Skin epidermis (tissue), 12 donors: ENCODE data around the gene PCNX4.

Source experiments
- H3K27ac ChIP-seq, 21 experiments: fragments of 200-600 bp; sonication (generic) in 11 of 21; one replicate each; pipeline ENCODE4 v1.5.0; 2020; ENCODE audit warnings: mild to moderate bottlenecking in 3 of 21, inconsistent platforms in 2 of 21, moderate library complexity in 2 of 21
- H3K4me3 ChIP-seq, 7 experiments: fragments of 200-600 bp; sonication (generic) in 2 of 7; one replicate each; pipeline ENCODE4 v1.5.0; 2020; ENCODE audit warnings: inconsistent platforms in 2 of 7, mild to moderate bottlenecking in 2 of 7, moderate library complexity in 1 of 7

PCNX4 gene

DNA sequence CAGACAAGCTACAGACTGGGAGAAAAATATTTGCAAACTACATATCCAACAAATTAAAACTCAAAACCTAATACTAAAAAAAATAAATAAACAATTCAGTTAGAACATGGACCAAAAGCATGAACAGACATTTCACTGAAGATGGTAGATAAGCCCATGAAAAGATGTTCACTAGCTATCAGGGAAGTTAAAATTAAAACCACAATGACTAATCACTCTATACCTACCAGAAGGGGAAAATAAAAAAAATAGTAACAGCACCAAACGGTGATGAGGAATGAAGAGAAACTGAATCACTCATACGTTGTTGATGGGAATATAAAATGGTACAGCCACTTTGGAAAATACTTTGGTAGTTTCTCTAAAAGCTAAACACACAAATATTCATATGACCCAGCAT is 104.6 kb downstream of the PCNX4 start:
- Histone ChIP-seq H3K27ac (no peak overlapping the region), H3K4me3 (no peak overlapping the region)

DNA sequence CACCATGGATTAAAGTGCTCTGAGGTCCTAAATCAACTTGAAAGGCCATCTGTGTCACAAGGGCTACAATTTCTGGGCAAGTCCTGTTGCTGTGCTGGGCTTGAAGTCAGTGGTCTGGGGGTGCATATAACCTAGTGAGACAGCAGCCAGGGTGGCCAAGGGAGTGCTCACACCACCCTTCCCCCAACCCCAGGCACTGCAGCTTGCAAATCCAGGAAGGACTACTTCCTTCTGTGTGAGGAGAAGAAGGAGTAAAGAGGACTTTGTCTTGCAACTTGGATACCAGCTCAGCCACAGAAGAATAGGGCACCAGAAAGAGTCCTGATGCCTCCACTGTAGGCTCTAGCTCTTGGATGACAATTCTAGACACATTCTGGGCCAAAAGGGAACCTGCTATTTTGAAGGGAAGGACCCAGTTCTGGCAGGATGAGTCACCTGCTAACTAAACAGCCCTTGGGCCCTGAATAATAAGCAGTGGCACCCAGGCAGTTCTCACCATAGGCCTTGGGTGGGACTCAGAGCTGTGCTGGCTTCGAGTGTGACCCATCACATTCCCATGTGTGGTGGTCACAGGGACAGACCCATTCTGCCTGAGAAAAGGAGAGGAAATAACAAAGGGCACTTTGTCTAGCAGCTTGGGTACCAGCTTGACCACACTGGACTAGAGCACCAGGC is 106.0 kb downstream of the PCNX4 start:
- Histone ChIP-seq H3K27ac (no peak overlapping the region), H3K4me3 (no peak overlapping the region)

DNA sequence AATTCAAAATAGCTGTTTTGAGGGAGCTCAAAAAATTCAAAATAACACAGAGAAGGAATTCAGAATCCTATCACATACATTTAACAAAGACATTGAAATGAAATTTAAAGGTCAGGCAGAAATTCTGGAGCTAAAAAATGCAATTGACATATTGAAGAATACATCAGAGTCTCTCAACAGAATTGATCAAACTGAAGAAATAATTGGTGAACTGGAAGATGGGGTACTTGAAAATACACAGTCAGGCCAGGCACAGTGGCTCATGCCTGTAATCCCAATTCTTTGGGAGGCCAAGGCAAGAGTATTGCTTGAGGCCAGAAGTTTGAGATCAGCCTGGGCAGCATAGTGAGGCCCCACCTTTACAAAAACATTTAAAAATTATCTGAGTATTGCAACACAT is 107.6 kb downstream of the PCNX4 start:
- Histone ChIP-seq H3K27ac (no peak overlapping the region), H3K4me3 (no peak overlapping the region)

DNA sequence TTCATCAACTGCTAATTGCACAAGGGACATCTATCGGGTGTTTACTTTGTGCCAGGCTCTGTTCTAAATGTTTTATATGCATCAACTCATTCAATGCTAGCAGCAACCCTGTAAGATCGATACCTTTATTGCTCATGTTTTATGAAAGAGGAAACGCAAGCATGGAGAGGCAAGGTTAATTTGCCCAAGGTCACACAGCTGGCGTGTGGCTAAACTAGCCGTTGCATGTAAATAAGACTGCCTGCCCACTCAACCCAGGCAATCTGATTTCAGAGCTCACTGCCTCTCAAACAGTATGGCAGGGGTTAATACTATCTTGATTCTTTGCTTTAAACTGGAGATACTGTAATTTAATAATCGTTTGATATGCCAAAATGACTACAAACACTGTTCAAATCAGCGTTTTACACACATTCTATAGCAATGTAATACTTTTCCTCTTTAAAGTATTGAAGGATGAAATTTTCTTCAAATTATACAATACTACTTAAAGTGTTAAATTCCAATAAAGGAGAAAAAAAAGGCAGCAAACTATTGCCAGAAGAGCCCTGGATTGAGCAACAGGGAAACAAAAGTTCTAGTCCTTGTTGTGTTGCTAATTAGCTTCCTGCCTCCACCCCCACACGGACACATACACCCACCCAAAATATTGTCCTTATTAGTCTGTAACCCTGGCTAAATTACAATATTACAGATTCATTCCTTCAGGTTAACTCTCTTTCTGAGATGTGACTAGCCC is 112.5 kb downstream of the PCNX4 start:
- peak overlapping the region in 2 of 21 experiments; percentile 22 to 38 for H3K27ac ChIP-seq
- no peak overlapping the region for H3K4me3 ChIP-seq

DNA sequence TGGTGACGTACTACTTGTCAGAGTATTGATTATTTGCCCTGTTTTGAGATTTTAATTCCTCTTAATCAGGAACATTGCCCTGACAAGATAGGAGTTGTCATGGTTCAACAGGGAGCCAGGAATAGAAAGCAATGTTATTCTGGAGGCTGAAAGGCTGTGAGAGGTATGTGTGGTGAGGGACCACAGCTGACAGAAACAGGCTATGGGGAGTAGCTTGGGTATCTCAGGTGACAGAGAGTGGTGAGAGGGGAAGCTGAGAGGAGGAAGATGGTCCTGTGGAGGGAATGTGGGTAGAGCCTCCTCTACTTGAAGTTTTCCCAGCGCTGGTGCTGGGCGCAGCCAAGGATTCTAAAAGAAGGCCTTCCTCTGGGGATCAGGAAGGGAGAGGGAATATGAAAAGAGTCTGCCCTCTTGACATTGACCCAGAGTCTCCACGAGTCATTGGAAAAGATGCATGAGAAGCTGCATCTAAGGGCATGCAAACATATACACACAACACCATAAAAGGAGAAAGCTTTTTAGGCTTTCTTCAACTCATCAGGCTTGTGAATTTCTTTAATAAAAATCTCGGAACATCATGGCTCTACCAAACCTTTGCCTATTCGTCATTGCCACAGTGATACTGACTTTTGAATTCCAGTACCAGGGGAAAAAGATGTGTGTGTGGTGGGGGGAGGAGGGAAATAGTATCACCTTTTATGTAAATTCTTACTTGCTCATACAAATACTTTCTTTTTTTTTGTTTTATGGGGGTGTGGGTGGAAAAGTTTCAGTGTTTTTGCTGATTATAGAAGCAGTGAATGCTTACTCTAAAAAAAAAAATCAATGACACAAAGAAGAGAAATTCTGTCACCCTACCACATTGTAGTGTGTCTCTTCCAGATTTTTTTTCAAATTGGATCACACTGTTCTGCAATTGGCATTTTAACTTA is 113.4 kb downstream of the PCNX4 start:
- Histone ChIP-seq H3K4me3 (no peak overlapping the region), H3K27ac (peak overlapping the region in 3 of 21 experiments; percentile 22 to 51 (median 38))

DNA sequence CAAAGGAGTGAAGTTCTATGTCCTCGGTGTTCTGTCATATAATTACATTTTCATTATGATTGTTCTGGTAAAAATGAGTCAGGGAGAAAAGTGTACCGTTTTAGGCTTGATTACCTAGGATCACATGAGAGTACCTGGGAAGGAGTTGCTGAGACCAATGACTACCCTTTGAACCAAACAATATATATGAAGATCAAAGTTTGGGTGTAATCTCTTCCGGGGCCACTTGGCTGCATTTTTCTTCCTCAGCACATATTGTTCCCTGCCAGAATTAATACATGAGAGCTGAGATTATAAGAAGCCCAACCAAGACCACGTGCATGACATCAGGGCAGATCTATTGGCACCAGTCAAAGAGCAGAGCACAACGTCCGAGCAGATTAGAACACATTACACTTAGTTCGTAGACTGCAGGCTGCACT is 114.5 kb downstream of the PCNX4 start:
- no peak overlapping the region for H3K4me3 ChIP-seq
- no peak overlapping the region for H3K27ac ChIP-seq

DNA sequence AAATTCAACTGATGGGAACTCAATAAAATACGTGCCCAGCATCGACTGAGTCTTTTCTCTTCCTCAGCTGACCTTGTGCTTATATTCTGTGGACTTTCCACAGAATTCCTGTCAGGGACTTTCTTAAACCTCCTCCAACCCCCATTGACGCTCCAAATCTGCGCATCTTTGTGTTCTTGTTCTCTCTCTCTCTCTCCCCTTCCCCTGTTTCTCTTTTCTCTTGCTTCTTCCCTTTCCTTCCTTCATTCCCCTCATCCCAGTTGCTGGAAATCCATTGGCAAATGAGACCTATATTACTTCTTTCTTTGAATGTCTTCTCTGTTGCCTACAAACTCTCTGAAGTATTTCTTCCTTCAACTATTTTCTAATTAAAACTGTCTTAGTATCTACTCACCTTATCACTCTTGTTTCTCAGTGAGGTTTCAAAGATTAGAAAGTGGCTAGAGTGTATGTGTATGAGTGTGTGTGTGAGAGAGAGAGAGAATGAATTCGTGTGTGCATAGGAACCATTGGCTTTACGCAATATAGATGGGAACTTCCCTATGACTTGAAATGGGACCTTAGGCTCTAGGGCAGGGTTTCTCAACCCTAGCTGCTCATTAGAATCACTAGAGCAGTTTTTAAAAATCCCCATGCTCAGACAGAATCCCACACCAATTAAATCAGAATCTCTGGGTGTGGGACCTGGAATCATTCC is 115.3 kb downstream of the PCNX4 start:
- Histone ChIP-seq H3K27ac (no peak overlapping the region), H3K4me3 (no peak overlapping the region)

DNA sequence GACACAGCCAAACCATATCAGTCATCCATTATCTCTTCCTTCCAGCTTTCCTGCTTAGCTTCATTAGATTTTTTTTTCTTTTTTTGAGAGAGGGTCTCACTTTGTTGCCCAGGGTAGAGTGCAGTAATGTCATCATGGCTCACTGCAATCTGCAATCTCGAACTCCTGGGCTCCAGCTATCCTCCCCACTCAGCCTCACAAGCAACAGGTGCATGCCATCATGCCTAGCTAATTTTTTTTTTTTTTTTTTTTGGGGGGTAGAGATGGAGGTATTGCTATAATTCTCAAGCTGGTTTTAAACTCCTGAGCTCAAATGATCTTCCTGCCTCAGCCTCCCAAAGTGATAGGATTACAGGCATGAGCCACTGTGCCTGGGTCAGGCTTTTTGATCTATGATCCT is 119.0 kb downstream of the PCNX4 start:
- Histone ChIP-seq H3K4me3 (no peak overlapping the region), H3K27ac (no peak overlapping the region)

DNA sequence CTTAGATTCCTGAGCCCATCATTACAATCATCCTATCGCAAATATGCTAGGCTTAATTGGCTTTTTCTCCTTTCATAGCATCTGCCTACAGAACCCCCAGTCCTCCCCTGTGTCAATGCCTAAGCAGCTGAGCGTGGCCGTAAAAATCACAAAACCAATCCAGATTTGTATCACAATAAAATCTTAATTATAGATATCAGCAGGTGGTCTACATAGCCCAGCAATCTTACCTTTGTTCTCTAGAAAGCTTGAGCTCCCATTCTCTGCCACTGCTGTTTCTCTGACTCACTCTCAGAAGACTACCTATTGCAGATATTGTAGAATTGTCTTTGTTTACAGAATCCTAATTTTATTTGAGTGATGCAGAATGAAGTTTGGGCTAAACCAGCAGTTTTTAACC is 119.4 kb downstream of the PCNX4 start:
- Histone ChIP-seq H3K4me3 (no peak overlapping the region), H3K27ac (no peak overlapping the region)

DNA sequence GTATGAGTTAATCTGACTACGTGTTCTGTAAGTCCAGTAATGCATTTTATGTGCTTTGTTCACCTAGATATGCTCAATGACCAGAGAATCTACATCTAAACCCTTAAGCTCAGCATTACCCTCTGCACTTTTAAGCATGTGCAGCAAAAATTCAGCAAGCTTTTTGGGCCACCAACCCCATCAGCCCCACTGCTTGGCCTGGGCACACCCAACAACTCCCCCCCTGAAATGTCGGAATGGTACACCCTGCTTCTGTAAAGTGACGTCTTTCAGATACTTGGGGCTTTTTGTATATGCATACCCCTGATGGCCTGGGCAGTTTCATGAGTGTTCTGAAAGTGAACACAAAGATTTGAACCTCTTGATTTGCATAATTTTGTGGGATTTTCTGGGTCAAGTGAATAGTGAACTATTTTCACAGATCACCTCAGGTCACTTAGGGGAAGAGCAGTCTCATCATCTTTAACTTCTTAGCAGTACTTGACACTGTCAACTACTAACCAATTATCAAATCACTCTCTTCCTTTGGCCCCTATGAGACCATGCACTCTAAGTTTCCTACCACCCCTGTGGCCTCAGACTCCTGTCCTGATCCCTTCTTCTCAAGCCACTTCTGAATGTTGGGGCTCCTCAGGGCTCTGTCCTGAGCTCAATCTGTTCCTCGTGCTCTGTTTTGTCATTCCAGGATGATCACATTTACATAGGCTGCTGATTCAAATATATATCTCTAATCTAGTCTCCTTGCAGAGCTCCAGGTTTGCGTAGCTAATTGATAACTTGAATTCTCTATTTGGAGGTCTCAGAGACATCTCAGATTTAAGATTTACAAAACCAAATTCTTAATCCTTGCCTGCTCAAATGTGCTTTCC is 121.0 kb downstream of the PCNX4 start:
- Histone ChIP-seq H3K4me3 (no peak overlapping the region), H3K27ac (no peak overlapping the region)

DNA sequence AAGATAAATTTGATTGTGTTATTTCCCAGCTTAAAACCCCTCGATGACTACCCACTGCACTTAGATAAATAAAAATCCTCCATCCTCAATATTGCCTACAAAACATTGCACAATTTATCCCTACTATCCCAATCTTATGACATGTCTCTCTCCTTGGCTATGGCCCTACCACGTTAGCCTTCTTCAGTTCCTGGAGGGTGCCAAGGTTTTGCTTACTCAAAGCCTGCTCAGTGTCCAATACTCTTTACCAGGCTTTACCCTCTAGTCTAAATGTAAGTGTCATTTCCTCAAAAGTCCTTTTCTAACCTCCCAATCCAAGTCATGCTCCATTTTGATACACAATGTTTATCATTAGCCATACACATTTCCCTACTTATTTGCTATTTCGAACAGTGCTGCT is 122.3 kb downstream of the PCNX4 start:
- no peak overlapping the region for H3K4me3 ChIP-seq
- no peak overlapping the region for H3K27ac ChIP-seq

DNA sequence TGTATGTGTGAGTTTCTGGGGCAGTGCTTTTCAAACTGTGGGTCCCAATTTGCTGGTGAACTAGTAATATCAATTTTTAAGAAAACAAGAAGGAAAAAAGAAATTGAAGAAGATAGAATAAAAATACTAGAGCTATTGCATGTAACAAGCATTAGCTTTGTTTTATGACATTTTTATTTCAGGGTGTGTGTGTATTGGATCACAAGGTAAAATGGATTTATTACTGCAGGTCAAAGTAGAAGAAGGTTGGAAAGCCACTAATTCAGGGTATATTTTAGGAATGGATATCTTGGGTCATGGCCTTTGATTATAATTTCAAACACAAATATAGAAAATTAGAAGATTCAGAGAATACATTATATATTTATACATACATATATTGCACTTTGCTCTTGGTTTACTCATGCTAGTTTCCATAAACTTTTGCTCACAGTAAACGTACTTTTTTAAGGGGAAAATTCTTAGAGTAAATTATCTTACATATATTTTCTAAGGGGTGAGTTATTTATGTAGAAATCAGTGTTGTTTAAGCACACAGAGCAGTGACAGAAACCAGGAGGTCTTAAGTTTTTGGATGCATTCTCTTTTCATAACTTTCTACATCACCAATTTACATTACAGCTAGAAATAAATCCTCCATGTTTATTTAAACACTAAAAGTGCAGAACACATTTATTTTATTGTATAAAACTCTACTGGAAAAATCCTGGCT is 122.8 kb downstream of the PCNX4 start:
- H3K27ac ChIP-seq: no peak overlapping the region
- no peak overlapping the region for H3K4me3 ChIP-seq

DNA sequence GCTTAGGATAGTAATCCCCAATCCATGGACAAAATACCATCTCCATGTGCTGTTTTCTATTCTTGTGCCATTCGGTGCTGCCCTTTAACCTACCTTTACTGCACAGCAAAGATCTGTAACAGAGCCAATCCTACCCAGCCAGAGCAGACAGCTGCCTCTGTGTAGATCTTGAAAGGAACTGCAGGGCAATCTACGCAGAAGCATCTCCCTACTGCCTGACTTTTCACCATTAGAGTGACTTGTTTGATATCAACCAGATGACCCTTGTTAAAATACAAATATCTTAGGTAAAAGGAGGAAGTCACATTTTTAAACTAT is 123.4 kb downstream of the PCNX4 start:
- Histone ChIP-seq H3K27ac (no peak overlapping the region), H3K4me3 (no peak overlapping the region)

DNA sequence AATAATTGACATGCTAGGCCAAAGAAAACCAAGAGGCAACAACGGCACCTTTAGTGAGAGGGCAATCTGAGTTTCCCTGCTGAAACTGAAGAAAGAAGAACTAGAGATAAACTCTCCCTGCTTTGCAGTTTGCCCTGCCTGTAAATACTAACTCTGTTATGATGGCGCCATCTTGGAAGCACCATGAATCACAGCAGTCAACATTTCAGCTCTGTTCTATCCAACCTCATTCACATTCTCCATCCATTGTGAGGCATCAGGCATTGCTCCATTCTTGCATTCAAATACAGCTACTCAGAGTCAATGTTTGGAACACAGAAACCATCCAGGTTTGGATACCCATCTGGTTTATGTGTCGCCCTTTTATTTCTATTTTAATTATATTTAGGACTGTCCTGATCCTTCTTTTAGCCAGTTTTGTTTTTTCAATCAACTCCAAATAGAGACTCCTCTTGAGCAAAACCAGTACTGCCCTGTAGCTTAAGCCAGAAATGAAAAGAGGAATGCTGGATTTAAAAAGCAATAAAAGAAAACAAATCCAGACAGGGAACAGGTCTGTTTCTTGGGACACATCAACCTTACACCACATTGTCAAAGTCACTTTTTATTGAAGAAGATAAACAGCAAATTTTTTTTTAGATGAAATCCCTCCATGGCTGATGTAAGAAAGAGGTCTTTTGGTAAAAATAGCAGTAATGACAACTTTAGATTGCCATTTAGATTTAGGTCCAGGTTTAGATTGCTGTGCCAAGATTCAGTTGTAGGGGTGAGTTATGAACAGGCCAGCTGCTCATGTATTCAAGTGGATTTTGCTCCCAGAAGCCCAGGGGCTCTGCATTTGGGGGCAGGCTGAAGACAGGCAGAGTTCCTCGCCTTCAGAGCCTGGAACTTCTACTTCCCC is 124.0 kb downstream of the PCNX4 start:
- Histone ChIP-seq H3K4me3 (no peak overlapping the region), H3K27ac (no peak overlapping the region)

DNA sequence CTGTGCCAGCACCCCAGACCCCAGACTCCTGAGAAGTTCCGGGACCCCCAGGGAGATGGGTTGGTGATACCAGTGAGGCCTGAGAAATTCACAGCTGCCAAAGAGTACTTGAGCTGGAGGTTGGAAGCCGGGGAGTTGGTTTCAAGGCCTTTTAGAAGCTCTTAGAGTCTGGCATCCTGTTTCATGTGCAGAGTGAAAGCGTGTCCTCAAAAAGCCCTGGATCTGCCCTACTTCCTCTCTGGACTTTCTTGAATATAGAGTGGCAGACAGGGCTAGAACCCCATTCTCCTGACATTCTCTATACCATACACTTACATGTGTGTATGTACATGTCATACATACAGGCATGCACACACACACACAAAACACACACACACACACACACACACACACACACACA is 126.0 kb downstream of the PCNX4 start:
- H3K27ac ChIP-seq: no peak overlapping the region
- no peak overlapping the region for H3K4me3 ChIP-seq
